Measurements from ENCODE around the gene MYLK2. TPM values are rescaled to one million over a fixed set of nuclear protein-coding genes. Genes with fewer than 3 reads are reported as not detected.
"Not testable (repeated sequence)": the region's sequence is repeated elsewhere in the genome, so short reads cannot be mapped to it uniquely, and the experiment has no call there.

MYLK2 gene
- total and polyA plus RNA-seq, 3 donors from 2014 or later = 1.2 to 1.6 (median 1.3) TPM

- H3K27ac ChIP-seq = no peak overlapping the region
- no peak for DNase-seq
- no peaks in the 10 kb centered on the region for H3K36me3 ChIP-seq (ENCODE audit: low read depth, missing control alignments)
- no peaks in the 10 kb centered on the region for H3K9me3 ChIP-seq
- H3K4me1 ChIP-seq = peaks cover 14% of the 10 kb centered on the region
- intact Hi-C loops (cut with DNase I; ENCODE audit: low total_unique reads) = no loop called here
- TF ChIP-seq, protein P1, sequence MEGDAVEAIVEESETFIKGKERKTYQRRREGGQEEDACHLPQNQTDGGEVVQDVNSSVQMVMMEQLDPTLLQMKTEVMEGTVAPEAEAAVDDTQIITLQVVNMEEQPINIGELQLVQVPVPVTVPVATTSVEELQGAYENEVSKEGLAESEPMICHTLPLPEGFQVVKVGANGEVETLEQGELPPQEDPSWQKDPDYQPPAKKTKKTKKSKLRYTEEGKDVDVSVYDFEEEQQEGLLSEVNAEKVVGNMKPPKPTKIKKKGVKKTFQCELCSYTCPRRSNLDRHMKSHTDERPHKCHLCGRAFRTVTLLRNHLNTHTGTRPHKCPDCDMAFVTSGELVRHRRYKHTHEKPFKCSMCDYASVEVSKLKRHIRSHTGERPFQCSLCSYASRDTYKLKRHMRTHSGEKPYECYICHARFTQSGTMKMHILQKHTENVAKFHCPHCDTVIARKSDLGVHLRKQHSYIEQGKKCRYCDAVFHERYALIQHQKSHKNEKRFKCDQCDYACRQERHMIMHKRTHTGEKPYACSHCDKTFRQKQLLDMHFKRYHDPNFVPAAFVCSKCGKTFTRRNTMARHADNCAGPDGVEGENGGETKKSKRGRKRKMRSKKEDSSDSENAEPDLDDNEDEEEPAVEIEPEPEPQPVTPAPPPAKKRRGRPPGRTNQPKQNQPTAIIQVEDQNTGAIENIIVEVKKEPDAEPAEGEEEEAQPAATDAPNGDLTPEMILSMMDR (IDR thresholded peaks at IDR 0.05) = no peak
- no peak for TF ChIP-seq POLR2A (IDR thresholded peaks at IDR 0.05)
- no peak overlapping the region for H3K4me3 ChIP-seq
- no peaks in the 10 kb centered on the region for H3K27me3 ChIP-seq
Observed at GRCh38 chr20:31813611-31814010, 5.5 kb upstream of the MYLK2 start.

- intact Hi-C loops (cut with DNase I; ENCODE audit: low total_unique reads); H3K9me3 ChIP-seq; H3K36me3 ChIP-seq (ENCODE audit: low read depth, missing control alignments); DNase-seq; H3K27ac ChIP-seq; H3K4me3 ChIP-seq; H3K27me3 ChIP-seq: not testable (repeated sequence)
- 89 to 91% methylated on average over 7 of the region's 7 CpGs for WGBS, 2 donors
- peaks cover 14% of the 10 kb centered on the region for H3K4me1 ChIP-seq
Observed at GRCh38 chr20:31814142-31814541, 5.0 kb upstream of the MYLK2 start.

DNA sequence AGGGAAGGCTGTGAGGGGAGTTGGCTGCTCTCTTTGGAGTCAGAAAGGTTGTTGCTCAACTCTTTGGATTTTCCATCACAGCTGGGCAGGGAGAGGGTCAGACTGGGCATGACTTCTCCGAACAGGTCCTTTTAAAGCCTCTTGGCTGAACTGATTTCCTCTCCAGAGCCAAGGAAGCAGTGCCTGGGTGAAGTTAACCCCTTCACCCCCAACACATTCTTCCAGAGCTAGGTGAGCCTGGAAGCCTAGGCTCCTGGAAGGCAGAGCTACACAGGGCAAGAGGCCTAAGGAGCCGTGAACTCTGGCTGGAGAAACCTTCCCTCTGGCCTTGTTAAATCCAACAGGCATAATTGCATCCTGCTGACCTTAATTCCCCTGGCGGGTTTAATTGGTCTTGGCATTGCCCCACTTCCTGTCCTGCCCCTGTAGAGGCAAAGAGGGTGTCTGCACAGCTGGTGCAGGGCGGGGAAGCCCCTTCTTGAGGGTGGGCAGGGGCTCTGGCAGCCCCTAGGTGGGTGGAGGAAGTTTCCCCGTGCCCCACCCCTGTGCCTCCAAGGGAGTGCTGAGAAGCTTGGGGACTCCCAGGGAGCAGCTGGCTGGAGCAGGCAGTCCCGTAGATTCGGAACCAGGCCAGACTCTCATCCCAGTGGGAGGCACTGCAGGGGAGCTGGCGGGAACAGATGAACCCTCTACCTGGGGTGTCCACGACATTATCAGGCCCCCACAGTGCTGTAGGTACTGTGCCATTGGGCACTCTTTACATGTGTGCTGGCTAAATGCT is 3.6 kb upstream of the MYLK2 start:
- TF ChIP-seq, protein P1 (IDR thresholded peaks at IDR 0.05) = no peak
- TF ChIP-seq POLR2A (IDR thresholded peaks at IDR 0.05) = no peak
- no peak for DNase-seq
- intact Hi-C loops (cut with DNase I; ENCODE audit: low total_unique reads) = no loop called here
- Histone ChIP-seq H3K27me3 (no peaks in the 10 kb centered on the region), H3K4me1 (peaks cover 14% of the 10 kb centered on the region), H3K36me3 (ENCODE audit: low read depth, missing control alignments) (no peaks in the 10 kb centered on the region), H3K9me3 (no peaks in the 10 kb centered on the region), H3K27ac (no peak overlapping the region), H3K4me3 (no peak overlapping the region)
- 36 to 50% methylated on average over 4 to 9 of the region's 9 CpGs for WGBS, 2 donors

GRCh38 chr20:31816221-31816620 is 2.9 kb upstream of the MYLK2 start:
- Histone ChIP-seq H3K4me3 (no peak overlapping the region), H3K9me3 (no peaks in the 10 kb centered on the region), H3K4me1 (peaks cover 14% of the 10 kb centered on the region), H3K27me3 (no peaks in the 10 kb centered on the region), H3K27ac (no peak overlapping the region), H3K36me3 (ENCODE audit: low read depth, missing control alignments) (no peaks in the 10 kb centered on the region)
- TF ChIP-seq, protein P1 (IDR thresholded peaks at IDR 0.05) = no peak
- WGBS, 2 donors = 93 to 98% methylated on average over 5 of the region's 5 CpGs
- intact Hi-C loops (cut with DNase I; ENCODE audit: low total_unique reads) = no loop called here
- no peak for DNase-seq

DNA sequence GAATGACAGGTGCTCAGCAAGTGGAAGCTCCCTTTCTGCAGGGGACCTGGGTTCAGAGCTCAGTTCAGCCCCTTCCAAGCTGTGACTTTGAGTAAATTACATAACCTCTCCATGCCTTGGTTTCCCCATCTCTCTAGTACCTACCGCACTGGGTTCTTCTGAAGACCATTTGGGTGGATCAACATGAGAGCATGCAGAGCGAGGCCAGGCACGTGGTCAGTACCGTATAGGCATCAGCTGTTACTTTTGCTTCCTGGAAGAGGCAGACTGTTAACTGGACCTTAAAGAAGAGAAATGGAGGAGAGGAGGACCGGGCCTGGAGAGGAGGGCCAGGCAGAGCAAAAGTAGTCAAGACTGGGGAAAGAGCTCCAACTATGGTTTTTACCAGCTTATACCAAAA is 1.7 kb upstream of the MYLK2 start:
- WGBS, 2 donors = 92 to 98% methylated on average over 5 of the region's 5 CpGs
- no peak overlapping the region for H3K27ac ChIP-seq
- intact Hi-C loops (cut with DNase I; ENCODE audit: low total_unique reads) = no loop called here

More for the DNA sequence above, 1.7 kb upstream of the MYLK2 start:
- Histone ChIP-seq H3K4me1 (peaks cover 8% of the 10 kb centered on the region), H3K27me3 (no peaks in the 10 kb centered on the region), H3K36me3 (ENCODE audit: low read depth, missing control alignments) (no peaks in the 10 kb centered on the region), H3K4me3 (no peak overlapping the region), H3K9me3 (no peaks in the 10 kb centered on the region)
- DNase-seq = no peak
- TF ChIP-seq, protein P1 (IDR thresholded peaks at IDR 0.05) = no peak
- no peak for TF ChIP-seq POLR2A (IDR thresholded peaks at IDR 0.05)
